ENCODE results near the gene PKP3.

- TF ChIP-seq CTCF (IDR thresholded peaks at IDR 0.05) (no peak), POLR2A (IDR thresholded peaks at IDR 0.05) (no peak)
These were observed 28.2 kb upstream of the PKP3 start for GRCh38 chr11:365831-366230.

All from testis (tissue), 2 donors.